IMR-90 (cell line): Measurements from ENCODE around the gene BCAS3. TPM values are rescaled to one million over a fixed set of nuclear protein-coding genes. Genes with fewer than 3 reads are reported as not detected.

ENCODE experiments used
- ATAC-seq: fragments of 200-7000 bp; cut with Tn5 transposase; 2 replicates; pipeline ENCODE4 v1.9.1; 2020; ENCODE audit warnings: low read depth, mild to moderate bottlenecking, moderate library complexity
- BruUV-seq: library from RNA; stranded (reverse); fragments of 400-500 nt; replicated peaks from 2 replicates; lab custom pipeline; 2021; lab: Mats Ljungman, UMichigan
- CTCF ChIA-PET: fragments of 300-600 bp; formaldehyde crosslinking; extraction: SDS; loops from one replicate; lab custom pipeline; 2021; ENCODE audit warnings: antibody characterized with exemption; lab: Yijun Ruan, JAX
- POLR2A ChIA-PET: fragments of 300-600 bp; sonication (Branson Sonifier 250); formaldehyde crosslinking; loops from one replicate; lab custom pipeline; 2022; ENCODE audit warnings: antibody characterized with exemption; ENCODE audit not compliant: unreplicated experiment; lab: Charles Lee
- DNase-seq: peaks from one replicate; pipeline ENCODE4 v3.0.0; 2013
- H2AFZ ChIP-seq: replicated peaks from 2 replicates; pipeline ENCODE3; 2013; ENCODE audit warnings: low read length, mild to moderate bottlenecking; ENCODE audit not compliant: poor library complexity
- H2AK5ac ChIP-seq: 2 replicates; pipeline ENCODE4 v1.6.1; 2013; ENCODE audit warnings: low read depth, low read length, inconsistent platforms
- H2AK9ac ChIP-seq: replicated peaks from 2 replicates; pipeline ENCODE3; 2013; ENCODE audit warnings: mild to moderate bottlenecking, low read depth, low read length, moderate library complexity; ENCODE audit not compliant: poor library complexity
- H2BK120ac ChIP-seq: 2 replicates; pipeline ENCODE4 v1.6.1; 2013; ENCODE audit warnings: low read depth, low read length, inconsistent platforms
- H2BK15ac ChIP-seq: 3 replicates; pipeline ENCODE4 v1.6.1; 2013; ENCODE audit warnings: low read depth, low read length, inconsistent platforms
- H2BK20ac ChIP-seq: 2 replicates; pipeline ENCODE4 v1.6.1; 2013; ENCODE audit warnings: low read depth, mild to moderate bottlenecking, inconsistent platforms, low read length, moderate library complexity
- H2BK5ac ChIP-seq: 2 replicates; pipeline ENCODE4 v1.6.1; 2013; ENCODE audit warnings: mild to moderate bottlenecking, low read depth, low read length, inconsistent platforms; ENCODE audit not compliant: poor library complexity, severe bottlenecking
- H3K14ac ChIP-seq: replicated peaks from 2 replicates; pipeline ENCODE4 v1.6.1; 2013; ENCODE audit warnings: low read depth, low read length, inconsistent platforms
- H3K18ac ChIP-seq: 2 replicates; pipeline ENCODE4 v1.6.1; 2013; ENCODE audit warnings: low read depth, low read length, control low read depth
- H3K23ac ChIP-seq: 2 replicates; pipeline ENCODE4 v1.6.1; 2013; ENCODE audit warnings: low read depth, low read length, inconsistent platforms
- H3K27ac ChIP-seq: 2 replicates; pipeline ENCODE4 v1.5.1; 2013; ENCODE audit warnings: mild to moderate bottlenecking, control low read depth, low read length; ENCODE audit not compliant: insufficient read depth
- H3K27me3 ChIP-seq: 2 replicates; pipeline ENCODE4 v1.6.1; 2013; ENCODE audit warnings: low read length; ENCODE audit not compliant: control insufficient read depth, insufficient read depth
- H3K36me3 ChIP-seq: 2 replicates; pipeline ENCODE4 v1.6.1; 2013; ENCODE audit warnings: low read length, mixed read lengths; ENCODE audit not compliant: control insufficient read depth, insufficient read depth
- H3K4ac ChIP-seq: 2 replicates; pipeline ENCODE4 v1.6.1; 2013; ENCODE audit warnings: low read depth, low read length, inconsistent platforms
- H3K4me1 ChIP-seq: 2 replicates; pipeline ENCODE4 v1.6.1; 2013; ENCODE audit warnings: low read length, mixed read lengths; ENCODE audit not compliant: control insufficient read depth, insufficient read depth
- H3K4me2 ChIP-seq: 2 replicates; pipeline ENCODE4 v1.6.1; 2013; ENCODE audit warnings: low read depth, mild to moderate bottlenecking, control low read depth, low read length, moderate library complexity
- H3K4me3 ChIP-seq: 2 replicates; pipeline ENCODE4 v1.5.1; 2013; ENCODE audit warnings: low read depth, mild to moderate bottlenecking, control low read depth, low read length, moderate library complexity; ENCODE audit not compliant: insufficient read depth
- H3K56ac ChIP-seq: 2 replicates; pipeline ENCODE4 v1.6.1; 2013; ENCODE audit warnings: low read length, inconsistent platforms; ENCODE audit not compliant: insufficient read depth; ENCODE audit errors: extremely low read depth
- H3K79me1 ChIP-seq, 2 experiments: 2 replicates each; pipeline ENCODE4 v1.6.1; 2013; ENCODE audit warnings: low read length in 2 of 2, inconsistent platforms in 1 of 2, low read depth in 1 of 2
- H3K9ac ChIP-seq: 2 replicates; pipeline ENCODE4 v1.6.1; 2013; ENCODE audit warnings: low read depth, low read length, control low read depth
- H3K9me1 ChIP-seq: 2 replicates; pipeline ENCODE4 v1.6.1; 2013; ENCODE audit warnings: low read length, inconsistent platforms; ENCODE audit not compliant: insufficient read depth
- H3K9me3 ChIP-seq: 2 replicates; pipeline ENCODE4 v1.6.1; 2013; ENCODE audit warnings: low read length; ENCODE audit not compliant: control insufficient read depth, insufficient read depth
- H4K20me1 ChIP-seq: 2 replicates; pipeline ENCODE4 v1.6.1; 2013; ENCODE audit warnings: low read length, inconsistent platforms; ENCODE audit not compliant: insufficient read depth
- H4K5ac ChIP-seq: 2 replicates; pipeline ENCODE4 v1.6.1; 2013; ENCODE audit warnings: mild to moderate bottlenecking, low read depth, low read length, control low read depth
- H4K8ac ChIP-seq, 2 experiments: 2 replicates each; pipeline ENCODE4 v1.6.1; 2013; ENCODE audit warnings: low read depth in 2 of 2, low read length in 2 of 2, control low read depth in 1 of 2, inconsistent platforms in 1 of 2
- H4K91ac ChIP-seq: 2 replicates; pipeline ENCODE4 v1.6.1; 2013; ENCODE audit warnings: low read depth, low read length, inconsistent platforms; ENCODE audit not compliant: insufficient read depth
- BHLHE40 ChIP-seq: fragments of 150-350 bp; IDR thresholded peaks from 2 replicates; pipeline ENCODE4 v1.6.1; 2016; ENCODE audit warnings: mild to moderate bottlenecking, low read depth, low read length
- CEBPB ChIP-seq: IDR thresholded peaks from 2 replicates; pipeline ENCODE4 v1.6.1; 2012; ENCODE audit warnings: low read depth, low read length, improper control_type of control experiment
- CHD1 ChIP-seq: IDR thresholded peaks from 2 replicates; pipeline ENCODE4 v1.6.1; 2012; ENCODE audit warnings: low read depth, low read length, improper control_type of control experiment
- CTCF ChIP-seq: conservative IDR thresholded peaks from 2 replicates; pipeline ENCODE4 v1.5.1; 2012; ENCODE audit warnings: mild to moderate bottlenecking, low read depth, low read length, improper control_type of control experiment
- ELK1 ChIP-seq: fragments of 150-350 bp; IDR thresholded peaks from 2 replicates; pipeline ENCODE4 v1.6.1; 2016; ENCODE audit warnings: low read depth, mild to moderate bottlenecking, low read length, moderate library complexity, borderline replicate concordance
- FOS ChIP-seq: fragments of 150-350 bp; IDR thresholded peaks from 2 replicates; pipeline ENCODE4 v1.6.1; 2016; ENCODE audit warnings: low read depth, low read length
- MAFK ChIP-seq: IDR thresholded peaks from 2 replicates; pipeline ENCODE4 v1.6.1; 2012; ENCODE audit warnings: low read depth, low read length, improper control_type of control experiment
- MAZ ChIP-seq: IDR thresholded peaks from 2 replicates; pipeline ENCODE4 v1.6.1; 2012; ENCODE audit warnings: low read depth, mild to moderate bottlenecking, low read length, improper control_type of control experiment, moderate library complexity, borderline replicate concordance
- MXI1 ChIP-seq: IDR thresholded peaks from 2 replicates; pipeline ENCODE4 v1.6.1; 2012; ENCODE audit warnings: low read depth, mild to moderate bottlenecking, low read length, moderate library complexity, borderline replicate concordance
- NFE2L2 ChIP-seq: fragments of 150-350 bp; IDR thresholded peaks from 2 replicates; pipeline ENCODE4 v1.6.1; 2016; ENCODE audit warnings: low read depth, mild to moderate bottlenecking, low read length
- POLR2A ChIP-seq: IDR thresholded peaks from 2 replicates; pipeline ENCODE4 v1.6.1; 2012; ENCODE audit warnings: mild to moderate bottlenecking, low read depth, low read length
- RAD21 ChIP-seq: IDR thresholded peaks from 2 replicates; pipeline ENCODE4 v1.6.1; 2012; ENCODE audit warnings: low read length, improper control_type of control experiment
- SMC3 ChIP-seq: fragments of 150-350 bp; IDR thresholded peaks from 2 replicates; pipeline ENCODE4 v1.6.1; 2016; ENCODE audit warnings: low read depth, mild to moderate bottlenecking, antibody characterized with exemption, low read length, moderate library complexity
- USF2 ChIP-seq: fragments of 150-350 bp; IDR thresholded peaks from 2 replicates; pipeline ENCODE4 v1.6.1; 2017; ENCODE audit warnings: mild to moderate bottlenecking, antibody characterized with exemption, low read length, low read depth
- WGBS, 2 experiments: methylation state at CpG; one replicate each; pipeline versions ENCODE4 v1.1.5 to v1.1.7; 2013; ENCODE audit warnings: missing lambda C conversion rate in 2 of 2; ENCODE audit not compliant: insufficient read length in 1 of 2; ENCODE audit errors: extremely low coverage in 2 of 2; 5-methylcytosine and 5-hydroxymethylcytosine counted together
- dilution Hi-C: fragments of 300-500 bp; cut with HindIII; formaldehyde crosslinking; loops from one replicate; pipeline ENCODE4 v1.14.3; 2018; ENCODE audit warnings: low sequenced_read_pairs; ENCODE audit not compliant: unreplicated experiment
- in situ Hi-C: fragments of 300-500 bp; cut with MboI; formaldehyde crosslinking; loops from 3 replicates; pipeline ENCODE4 v1.14.3; 2019; ENCODE audit warnings: low sequenced_read_pairs, inconsistent platforms, mixed read lengths
- intact Hi-C: fragments of 100-400 bp; cut with micrococcal nuclease; formaldehyde crosslinking; loops from 2 replicates; pipeline ENCODE4 v1.10.0; 2022
- polyA plus RNA-seq, 3 experiments: library from polyadenylated mRNA; depleted of rRNA; stranded (reverse); fragments of >200 nt; gene quantifications; 2 replicates each; pipeline ENCODE4 v1.2.3, GENCODE V29; 2012; ENCODE audit warnings: low replicate concordance in 1 of 3
- total RNA-seq: library from RNA; depleted of rRNA; stranded (reverse); fragments of >200 nt; gene quantifications from 2 replicates; pipeline ENCODE4 v1.2.3, GENCODE V29; 2012

The BCAS3 gene
- total and polyA plus RNA-seq, 2 of the 4 experiments (the other 2 are of a cell fraction), result 6.3 to 27.1 TPM

GRCh38 chr17:61406537-61406845 lies 728.8 kb downstream of the BCAS3 start:
- peaks cover 60% of the 10 kb centered on the region for H4K20me1 ChIP-seq
- H3K27me3 ChIP-seq, result no peaks in the 10 kb centered on the region
- ChIA-PET CTCF (interaction anchor here (0.8 kb wide), 1 partner anchor 144 kb away, joined by 7 read pairs; no protein-coding TSS in a partner anchor), POLR2A (interaction anchor here (0.6 to 1.2 kb wide), 3 partner anchors 9 to 405 kb away, joined by 3 to 6 read pairs (median 6); no protein-coding TSS in a partner anchor)
- H3K4me3 ChIP-seq, result peak overlapping the region; percentile 98
- H2BK120ac ChIP-seq, result peak overlapping the region; percentile 69
- peak overlapping the region; percentile 78; the same call in 1 of the 3 replicates for H2BK15ac ChIP-seq
- H3K18ac ChIP-seq, result peak overlapping the region; percentile 87
- H4K5ac ChIP-seq, result peak overlapping the region; percentile 93
- TF ChIP-seq POLR2A (no peak), CEBPB (no peak), FOS (no peak), MAZ (no peak), CTCF (no peak), BHLHE40 (no peak), ELK1 (no peak), CHD1 (no peak; the same call in 1 of the 2 replicates), RAD21 (no peak), USF2 (no peak), NFE2L2 (no peak), MAFK (no peak), MXI1 (no peak), SMC3 (no peak)
- DNase-seq (no peak), ATAC-seq (no peak)
- H4K91ac ChIP-seq, result peak overlapping the region; percentile 79
- H2BK20ac ChIP-seq, result peak overlapping the region; percentile 22; the same call in 1 of the 2 replicates
- H3K9me3 ChIP-seq, result no peaks in the 10 kb centered on the region
- WGBS, 2 experiments, result no CpG with 5 or more reads among the region's 1 CpG
- H3K79me1 ChIP-seq, result peaks cover 0 to 9% of the 10 kb centered on the region in 2 experiments; a peak in 2 of 4 replicates
- H3K14ac ChIP-seq, result peak overlapping the region; percentile 88
- peak overlapping the region; percentile 100 for H3K9ac ChIP-seq
- H3K36me3 ChIP-seq, result peaks cover 73% of the 10 kb centered on the region
- H3K4me1 ChIP-seq, result peaks cover 35% of the 10 kb centered on the region
- dilution Hi-C loops (no loop called here), intact Hi-C loops (no loop called here), in situ Hi-C loops (loop anchor here (5.0 kb wide), 1 partner anchor 684 kb away; no protein-coding TSS in a partner anchor)
- peak overlapping the region; percentile 91 for H3K4ac ChIP-seq
- H2AFZ ChIP-seq, result no peak overlapping the region
- peak overlapping the region; percentile 91 for H2BK5ac ChIP-seq
- H3K56ac ChIP-seq, result peak overlapping the region; percentile 78; the same call in 1 of the 2 replicates
- H3K4me2 ChIP-seq, result peak overlapping the region; percentile 83
- peak overlapping the region; percentile 93 for H2AK9ac ChIP-seq
- BruUV-seq, result no TSS peak
- H3K9me1 ChIP-seq, result no peaks in the 10 kb centered on the region
- peak overlapping the region; percentile 68 for H2AK5ac ChIP-seq
- H3K27ac ChIP-seq, result peak overlapping the region; percentile 100
- peak overlapping the region; percentile 45 to 81 for H4K8ac ChIP-seq
- H3K23ac ChIP-seq, result peak overlapping the region; percentile 99
